ENCODE measurements around the gene SMPD4.
"Not testable (repeated sequence)": the region's sequence is repeated elsewhere in the genome, so short reads cannot be mapped to it uniquely, and the experiment has no call there.

SMPD4 gene

DNA sequence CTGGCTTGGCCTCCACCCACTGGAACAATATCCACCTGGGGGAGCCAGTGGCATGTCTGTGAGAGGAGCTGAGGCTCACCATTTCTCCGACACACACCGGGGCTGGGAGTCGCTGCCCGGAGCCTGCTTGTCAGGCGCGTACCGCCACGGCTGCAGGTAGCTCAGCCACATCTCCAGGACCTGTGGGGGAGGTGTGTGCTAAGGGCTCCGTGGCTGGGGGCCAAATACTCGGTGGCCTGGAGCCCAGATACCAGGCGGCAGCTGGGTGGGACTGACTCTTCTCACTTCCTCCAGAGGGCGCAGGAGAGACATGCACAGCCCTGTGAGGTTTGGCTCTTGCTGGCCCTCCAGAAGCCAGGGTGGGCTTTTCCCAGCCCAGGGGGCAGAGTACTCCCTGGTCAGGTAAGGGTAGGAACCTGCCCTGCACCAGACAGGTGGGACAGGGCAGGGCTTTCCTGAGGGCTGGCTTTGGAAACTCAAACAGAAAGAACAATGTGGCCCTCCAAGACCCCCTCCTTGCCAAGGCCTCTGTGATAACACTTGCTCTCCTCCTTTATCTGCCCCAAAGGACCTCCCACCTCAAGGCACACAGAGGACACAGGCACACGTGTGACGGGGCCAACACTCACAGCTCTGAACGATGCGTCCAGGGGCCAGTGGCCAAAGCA is 25.3 kb downstream of the SMPD4 start:
- peak; percentile 19 to 23 (median 22) for DNase-seq

DNA sequence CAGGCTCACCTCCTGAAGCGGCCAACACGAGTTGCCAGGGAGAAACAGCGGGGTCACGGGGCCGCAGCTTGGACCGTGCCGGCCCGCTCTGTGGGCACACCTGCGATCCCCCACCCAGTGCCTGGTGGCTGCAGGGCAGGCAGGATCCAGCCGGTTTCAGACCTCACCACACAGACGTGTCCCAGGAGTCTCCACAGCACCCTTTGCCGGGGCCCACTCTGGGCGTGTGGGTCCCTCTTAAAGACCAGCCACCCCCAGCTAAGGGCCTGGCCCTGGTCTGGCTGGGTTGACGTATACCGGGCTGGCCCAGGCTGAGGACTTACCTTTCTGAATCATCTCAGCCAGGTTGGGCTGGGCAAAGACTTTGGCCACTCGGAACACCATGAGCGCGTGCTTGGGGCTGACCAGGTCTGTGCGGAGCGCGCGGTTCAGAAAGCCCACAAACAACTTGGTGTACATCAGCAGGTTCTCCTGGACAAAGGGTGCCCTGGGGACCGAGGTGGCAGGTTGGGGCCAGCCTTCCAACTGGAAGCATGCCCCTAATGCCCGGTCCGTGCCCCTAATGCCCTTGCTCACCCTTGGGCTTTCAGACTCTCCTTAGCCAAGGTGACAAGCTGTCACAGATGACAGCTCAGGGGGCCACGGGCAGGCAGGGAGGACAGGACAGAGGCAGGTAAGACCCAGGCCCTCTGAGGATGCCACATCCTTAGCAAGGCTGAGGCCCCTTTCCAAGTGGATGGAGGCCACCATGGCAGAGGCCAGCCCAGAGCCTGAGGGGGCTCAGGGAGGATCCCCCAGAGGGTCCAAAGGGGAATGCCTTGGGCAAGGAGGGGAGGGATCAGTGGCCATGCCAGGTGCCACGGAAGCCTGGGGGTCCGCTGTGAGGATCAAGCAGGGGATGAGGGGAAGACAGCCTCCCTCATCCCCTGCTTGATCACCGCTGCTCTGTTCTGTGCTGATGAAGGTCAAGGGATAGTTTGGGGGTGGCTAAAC is 26.3 kb downstream of the SMPD4 start:
- no peak for DNase-seq

DNA sequence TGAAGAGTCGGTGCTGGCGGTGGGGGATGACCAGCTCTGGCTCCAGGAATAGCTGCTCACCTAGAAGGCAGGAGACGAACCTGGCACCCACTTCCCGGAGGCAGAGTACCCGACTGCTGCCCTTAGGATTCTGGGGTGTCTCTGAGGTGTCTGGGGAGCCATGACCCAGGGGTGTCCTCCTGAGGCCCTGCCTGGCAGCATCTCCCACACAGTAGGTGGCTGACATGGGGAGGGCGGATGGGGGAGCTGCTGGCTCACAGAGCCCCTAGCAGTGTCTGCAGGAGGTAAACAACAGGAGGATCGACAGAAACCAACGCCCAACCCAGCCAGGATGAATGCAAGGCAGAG is 27.0 kb downstream of the SMPD4 start:
- not testable (repeated sequence) for DNase-seq

DNA sequence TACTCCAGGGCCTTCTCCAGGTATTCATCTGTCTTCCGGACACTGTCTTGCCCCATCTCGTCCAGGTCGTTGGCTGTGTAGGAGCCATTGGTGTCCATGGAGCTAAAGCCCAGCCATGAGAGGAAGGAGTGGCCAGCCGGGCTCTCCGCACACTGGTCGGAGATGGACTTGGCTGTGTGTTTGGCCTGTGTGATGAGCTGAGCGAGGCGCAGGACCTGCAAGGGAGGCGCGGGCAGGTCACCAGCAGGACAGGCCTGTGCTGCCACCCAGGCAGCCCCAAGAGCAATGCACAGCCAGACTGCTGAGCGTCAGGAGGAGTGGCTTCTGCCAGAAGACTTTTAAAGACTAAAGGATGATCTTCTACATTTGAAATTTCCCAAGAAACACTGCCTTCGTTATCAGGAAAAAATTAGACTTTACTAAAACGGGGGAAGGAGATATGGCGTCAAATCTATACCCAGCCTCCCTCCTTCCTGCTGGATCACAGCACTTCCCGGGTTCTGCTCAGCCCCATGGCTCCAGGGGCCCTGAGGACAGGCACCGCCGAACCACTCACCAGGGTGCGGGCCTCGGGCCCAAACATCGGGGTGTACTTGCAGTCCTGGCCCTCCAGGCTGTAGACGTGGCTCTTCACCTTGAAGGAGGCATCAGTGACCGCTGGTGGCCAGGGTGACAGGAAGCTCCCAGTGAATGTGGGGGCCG is 27.5 kb downstream of the SMPD4 start:
- DNase-seq: not testable (repeated sequence)

DNA sequence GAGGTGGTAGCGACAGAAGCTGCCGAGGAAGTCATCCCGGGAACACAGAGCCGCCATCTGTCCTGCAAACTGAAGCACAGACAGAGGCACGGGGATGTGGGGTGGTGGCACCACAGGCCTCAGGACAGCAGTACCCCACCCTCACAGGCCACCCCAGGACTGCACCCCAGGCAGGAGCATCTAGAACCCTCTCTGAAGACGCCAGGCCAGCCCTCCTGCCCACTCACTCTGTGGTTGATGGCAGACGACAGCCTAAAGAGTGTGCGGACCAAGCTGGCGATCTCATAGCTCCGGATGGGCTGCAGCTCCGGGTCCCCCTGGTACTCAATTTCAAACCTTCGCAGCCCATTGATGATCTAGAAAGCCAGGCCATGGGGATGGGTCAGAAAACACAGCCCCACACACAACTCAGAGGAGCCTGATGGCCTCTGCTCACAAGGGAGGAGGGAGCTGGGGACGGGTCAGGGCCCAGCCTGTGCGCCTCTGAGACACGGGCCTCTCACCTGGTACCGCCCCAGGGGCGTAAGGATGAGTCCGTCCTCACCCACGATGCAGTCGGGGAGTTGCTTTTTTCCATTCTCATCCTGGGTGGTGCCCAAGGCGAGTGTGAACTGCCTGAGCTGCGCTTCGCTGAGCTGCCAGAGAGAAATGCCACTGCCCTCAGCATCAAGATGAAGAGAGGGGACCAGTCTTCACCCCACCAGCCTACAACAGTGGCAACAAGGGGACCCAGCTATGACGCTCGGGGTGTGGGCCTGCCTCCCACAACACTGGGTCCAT is 28.4 kb downstream of the SMPD4 start:
- no peak for DNase-seq

DNA sequence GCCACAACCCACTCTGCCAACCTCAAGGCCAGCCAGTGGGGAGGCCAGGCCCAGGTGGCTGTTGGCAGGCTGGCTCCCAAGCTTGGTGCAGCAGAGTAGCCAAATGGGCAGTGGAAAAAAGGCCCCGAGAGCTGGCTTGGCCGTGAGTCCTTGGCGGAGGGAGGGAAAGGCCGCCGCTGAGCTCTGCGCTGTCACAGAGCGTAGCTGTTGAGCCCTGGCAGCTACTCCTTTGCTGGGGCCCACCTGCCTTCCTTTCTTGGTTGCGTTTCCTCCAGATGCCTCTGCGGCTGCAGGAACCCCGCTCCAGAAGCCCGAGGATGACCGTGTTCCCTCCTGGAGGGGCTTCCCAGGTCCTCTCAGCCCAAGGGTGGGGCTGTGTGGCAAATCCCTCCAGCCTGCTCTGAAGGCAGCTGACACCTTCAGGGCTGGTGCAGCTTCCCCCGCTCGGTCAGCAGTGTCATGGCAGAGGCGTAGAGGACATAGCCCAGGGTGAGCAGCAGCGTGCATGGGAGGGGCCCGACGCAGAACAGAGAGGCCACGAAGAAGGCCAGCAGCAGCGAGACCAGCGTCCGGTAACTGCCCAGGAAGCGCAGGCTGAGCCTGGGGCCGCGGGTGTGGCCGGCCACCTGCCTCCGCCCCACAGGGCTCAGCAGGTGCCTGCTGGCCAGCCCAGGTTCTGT is 29.1 kb downstream of the SMPD4 start:
- DNase-seq: not testable (repeated sequence)

DNA sequence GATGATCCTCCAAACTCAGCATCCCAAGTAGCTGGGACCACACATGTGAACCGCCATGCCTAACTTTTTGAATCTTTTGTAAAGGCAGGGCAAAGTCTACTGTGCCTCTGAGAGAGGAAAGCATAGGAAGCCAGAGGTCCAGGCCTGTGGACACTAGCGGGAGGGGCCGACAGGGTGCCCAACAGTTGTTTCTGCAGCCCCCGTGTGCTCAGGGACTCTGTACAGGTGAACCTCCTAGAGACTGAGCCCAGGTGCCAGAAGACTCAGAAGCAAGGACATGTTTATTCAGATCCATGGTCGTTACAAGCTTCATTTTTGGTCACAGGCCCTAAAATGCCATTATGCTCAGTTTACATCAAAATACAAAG is 30.3 kb downstream of the SMPD4 start:
- DNase-seq: not testable (repeated sequence)

DNA sequence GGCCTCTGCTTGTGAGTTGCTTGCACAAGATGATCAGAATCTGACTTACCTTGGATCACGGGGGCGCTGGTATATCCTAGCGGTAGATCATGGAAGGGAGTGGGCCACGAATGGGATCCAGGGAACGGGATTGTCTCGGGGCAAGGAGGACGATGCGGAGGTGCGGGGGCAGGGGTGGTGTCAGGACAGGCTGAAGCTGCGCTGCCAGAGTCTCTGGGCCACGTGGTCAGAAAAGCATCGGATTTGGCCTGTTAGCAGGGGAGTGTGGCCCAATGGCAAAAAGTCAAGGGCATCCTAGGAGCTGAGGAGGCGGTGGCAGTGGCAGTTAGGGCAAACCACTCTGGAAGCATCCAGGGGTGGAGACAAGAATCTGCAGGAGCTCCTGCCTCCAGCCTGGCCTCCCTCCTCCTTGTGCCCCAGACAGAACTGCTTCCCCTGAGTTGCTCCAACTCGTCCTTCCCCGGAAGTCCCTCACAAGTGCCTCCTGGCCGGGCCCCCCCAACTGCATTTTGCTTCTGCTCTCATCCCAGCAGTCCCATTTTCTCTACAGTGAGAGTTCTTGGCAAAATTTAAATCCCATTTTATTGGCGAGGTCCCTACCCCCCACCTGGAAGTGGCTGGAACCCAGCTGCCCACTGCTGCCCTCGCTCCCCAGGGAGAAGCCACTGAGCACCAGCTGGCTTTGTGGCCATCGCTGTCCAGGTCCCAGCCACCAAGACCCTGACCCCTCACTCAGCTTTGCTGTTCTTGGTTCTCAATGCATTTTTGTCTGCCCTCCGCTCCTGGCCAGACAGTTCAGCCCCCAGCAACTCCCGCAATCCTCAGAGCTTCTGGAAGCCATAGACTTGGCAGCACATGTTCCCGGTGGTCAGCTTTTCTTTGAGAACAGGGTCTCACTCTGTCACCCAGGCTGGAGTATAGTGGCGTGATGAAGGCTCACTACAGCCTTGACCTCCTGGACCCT is 30.9 kb downstream of the SMPD4 start:
- no peak for DNase-seq

DNA sequence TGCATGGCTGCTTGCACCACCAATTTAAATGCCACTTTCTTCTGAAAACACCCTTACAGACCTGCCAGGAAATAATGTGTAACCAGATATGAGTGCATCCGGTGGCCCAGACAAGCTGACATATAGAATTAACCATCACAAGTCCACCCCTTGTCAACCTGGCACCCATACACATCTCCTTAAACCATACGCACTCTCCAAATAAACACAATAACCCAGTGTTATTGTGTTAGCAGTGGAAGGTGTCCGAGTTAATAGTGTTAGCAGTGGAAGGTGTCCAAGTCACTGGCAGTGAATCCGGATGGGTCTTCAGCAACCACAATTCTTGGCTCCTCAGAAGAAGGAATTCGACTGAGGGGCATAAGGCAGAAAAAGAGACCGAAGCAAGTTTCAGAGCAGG is 32.9 kb downstream of the SMPD4 start:
- DNase-seq: not testable (repeated sequence)

DNA sequence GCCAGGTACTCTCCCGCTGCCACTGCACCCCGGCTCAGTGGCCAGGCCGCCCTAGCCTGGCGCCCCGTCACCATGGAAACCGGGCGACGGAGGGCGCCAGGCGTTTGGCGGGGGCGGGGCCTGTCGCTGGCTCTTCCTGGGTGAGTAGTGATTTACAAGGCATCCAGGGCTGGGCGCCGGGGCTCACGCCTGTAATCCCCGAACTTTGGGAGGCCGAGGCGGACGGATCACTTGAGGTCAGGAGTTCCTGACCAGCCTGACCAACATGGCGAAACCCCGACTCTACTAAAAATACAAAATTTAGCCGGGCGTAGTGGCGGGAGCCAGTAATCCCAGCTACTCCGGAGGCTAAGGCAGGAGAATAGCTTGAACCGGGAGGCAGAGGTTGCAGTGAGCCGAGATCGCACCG is 36.4 kb downstream of the SMPD4 start, which contains the start of gene CCDC74B:
Gene CCDC74B, minus strand, starts transcription at position 107 of the 409 bp plus-strand sequence. CDS start 116 bp downstream, outside the sequence.
- peak; percentile 28 to 62 (median 42) for DNase-seq

DNA sequence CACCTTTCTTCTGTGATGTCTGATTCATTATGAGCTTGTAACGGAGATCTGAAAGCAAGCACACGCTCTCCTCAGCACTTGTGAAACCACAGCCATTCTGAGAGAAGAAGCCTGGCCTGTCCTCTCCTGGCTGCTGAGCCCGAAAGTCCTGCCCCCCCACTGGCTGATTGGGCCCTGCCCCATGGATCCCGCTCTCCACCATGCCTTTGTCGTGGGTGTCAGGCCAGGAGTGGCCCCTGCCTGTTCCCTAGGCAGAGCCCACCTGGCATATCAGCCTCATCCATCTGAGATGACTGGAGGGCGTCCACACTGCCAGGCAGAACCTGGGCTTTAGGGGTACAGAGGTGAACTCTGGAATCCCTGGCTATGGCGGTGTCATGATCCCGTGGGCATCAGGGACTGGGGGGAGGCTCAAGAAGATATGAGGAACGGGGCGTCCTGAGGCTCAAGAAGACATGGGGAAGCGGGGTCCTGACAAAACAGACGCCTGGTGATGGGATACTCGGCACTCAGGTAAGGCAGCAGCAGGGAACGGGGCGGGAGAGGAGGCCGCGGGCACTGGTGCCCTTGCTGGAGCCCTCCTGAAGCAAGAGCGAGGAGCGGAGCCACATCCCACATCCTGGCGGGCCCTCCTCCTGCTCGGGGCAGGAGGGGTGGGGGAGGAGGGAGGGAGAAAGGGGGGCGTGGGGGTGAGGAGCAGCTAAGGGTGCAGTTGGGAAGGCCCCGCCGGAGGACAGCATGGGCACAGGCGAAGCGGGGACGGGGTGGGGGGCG is 37.9 kb downstream of the SMPD4 start:
- not testable (repeated sequence) for DNase-seq

DNA sequence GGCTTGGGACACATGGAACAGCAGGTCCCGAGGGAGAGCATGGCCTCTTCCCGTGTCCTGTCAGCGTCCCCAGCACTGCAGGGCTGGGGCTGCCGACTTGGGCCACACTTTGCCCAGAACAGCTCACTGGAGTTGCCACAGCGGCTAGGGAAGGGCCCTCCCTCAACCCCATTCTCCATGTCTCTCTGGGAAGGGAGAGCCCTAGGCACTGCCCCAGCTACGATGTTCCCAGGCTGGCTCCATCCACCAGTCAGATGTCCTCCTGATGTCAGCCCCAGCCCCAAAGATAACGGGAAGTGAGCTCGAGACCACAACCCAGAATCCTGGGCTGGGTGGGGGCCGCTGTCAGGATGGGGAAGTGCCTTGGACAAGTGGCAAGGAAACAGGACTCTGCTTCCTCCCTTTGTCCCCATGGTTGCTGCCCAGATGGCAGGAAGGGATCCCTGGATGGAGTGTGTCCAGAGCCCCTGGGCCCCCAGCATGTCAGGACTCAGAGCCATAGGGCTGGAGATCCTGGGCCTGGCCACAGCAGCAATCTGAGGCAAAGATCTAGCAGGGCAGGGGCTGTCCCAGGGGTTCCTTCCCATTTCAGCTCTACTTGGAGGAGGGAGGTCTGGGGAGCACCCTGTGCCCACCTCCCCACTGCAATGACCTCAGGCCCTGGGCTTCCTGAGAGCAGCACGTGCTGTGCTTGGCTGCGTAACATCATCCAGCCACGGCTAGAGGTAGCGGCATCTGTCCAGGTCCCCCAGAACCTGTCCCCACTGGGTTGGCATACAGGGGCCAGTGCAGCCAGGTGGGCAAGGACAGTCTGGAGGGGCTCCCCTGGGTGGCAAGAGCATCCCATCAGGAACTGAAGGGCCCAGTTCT is 38.8 kb downstream of the SMPD4 start:
- DNase-seq: not testable (repeated sequence)

DNA sequence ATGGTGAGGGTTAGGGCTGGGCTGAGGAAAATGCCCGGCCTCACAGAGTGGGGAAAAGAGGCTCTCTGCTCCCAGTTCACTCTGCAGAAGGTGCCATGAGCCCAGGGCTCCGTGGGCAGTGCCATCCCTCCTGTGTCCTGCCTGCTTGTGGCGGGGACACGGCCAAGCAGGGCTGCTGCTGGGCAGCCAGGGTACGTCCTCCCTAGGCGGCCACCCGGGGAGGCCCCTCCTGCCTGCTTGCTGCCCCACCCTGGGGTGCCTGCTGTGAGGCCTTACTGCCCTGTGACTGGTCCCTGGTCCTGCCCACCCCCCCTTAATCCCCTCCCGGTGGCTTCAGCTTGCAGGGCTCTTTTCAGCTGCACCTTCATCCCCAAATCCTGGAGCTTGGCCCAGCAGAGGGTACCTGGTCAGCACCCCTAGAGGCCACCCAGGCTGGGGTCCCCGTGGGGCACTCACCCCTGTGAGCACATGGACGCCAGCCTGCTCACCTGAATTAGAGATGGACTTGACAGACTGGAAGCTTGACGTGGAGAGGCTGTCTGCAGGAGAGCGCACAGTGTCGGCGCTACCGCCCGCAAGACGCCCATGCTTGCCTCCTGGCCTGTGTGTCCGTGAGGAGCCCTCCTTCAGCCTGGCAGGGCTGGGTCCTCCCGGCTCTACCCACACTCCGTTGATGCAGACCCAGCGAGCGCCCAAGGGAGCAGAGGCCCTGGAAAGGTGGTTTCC is 39.6 kb downstream of the SMPD4 start:
- not testable (repeated sequence) for DNase-seq

DNA sequence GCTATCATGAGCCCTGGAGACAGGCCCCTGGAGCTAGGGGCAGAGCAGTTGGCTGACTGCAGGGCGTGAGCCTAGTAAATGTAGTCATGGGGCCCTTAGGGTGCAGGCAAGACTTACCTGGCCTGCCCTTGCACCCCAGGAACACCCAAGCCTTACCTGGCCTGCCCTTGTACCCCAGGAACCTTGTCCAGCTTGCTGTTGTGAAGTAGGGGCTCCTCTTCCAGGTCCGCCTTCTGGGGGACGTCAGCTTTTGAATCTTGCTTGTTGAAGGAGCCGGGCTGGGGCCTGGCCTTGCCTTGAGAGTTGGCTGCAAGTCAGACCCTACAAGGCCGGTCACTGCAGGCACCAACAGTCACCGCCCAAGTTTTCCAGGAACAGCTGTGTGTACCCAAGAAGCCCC is 40.4 kb downstream of the SMPD4 start:
- not testable (repeated sequence) for DNase-seq

DNA sequence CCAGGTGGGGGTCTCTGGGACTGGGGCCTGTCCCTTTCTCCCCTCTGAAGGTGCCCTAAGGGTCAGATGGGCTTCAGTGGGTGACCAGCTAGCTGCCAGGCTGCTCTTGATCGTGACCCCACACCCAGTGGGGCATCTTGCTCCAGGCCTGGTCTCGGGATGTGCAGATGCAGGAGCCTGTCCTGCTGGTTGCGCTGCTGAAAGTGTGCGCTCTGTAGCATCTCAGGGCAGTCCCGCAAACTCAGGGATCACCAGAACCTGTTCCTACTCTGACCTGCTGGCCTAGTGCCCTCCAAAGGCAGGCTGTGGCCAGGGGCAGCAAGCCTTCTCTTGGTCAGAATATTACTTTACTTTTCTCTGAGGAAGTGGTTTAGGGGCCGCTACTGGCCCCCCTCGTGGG is 40.9 kb downstream of the SMPD4 start:
- not testable (repeated sequence) for DNase-seq

DNA sequence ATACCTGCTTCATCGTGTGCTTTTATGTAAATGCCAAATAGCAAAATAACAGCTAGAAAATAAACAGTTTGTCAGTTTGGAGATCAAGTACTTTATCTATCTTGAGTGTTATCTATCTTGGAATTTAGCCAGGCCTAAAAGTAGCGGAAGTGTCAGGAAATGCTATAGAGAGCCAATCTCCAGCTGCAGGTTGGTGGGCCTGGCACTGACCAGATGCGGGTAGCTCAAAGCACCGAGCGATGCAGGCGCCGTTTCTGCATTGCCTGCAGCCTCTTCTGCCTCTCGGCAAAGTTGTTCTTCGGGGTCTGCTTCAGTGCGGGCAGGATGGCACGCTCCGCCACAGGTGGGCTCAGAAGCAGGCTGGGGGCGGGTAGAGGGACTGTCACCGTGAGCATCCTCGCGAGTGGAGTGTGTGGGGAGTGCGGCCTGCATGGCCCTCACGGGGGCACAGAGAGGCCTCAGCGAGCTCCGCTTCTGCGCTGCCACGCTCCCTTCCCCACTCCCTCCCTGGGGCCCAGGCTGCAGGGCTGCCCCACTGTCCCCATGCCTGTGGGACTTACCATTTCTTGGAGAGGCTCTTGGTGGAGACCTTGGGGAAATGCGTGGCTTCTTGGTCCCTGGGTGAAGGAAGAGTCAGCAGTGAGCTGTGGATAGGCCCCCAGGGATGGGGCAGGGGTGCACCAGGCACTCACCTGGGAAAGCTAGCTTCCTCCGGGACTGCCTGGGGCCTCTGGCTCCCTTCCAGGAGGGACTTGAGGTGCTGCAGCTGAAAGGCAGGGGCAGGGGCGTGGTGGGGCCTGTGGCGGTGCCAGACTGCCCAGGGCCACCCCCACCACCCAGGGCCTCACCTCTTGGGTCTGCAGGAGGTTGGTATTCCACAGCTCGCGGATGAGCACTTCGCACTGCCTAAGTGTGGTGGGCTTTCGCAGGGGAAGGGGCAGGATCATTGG is 41.8 kb downstream of the SMPD4 start:
- not testable (repeated sequence) for DNase-seq

DNA sequence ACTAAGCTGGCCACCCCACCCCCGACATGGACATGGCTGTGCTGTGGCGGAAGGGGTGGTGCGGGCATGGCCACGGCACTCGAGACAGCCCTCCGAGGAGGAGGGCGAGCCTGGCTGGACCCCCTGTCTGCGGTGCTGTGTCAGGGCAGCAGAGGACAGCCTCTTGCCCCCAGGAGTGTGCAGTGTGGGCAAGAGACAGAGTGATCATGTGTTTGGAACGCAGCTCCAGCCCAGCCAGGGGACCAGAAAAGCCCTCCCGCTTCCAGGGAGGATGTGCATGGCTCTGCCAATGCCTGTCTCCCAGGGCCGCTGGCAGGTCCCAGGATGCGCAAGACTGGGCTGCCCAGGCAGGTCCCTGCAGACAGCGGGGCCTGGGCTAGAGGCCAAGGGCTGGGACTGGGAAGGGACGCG is 42.6 kb downstream of the SMPD4 start:
- not testable (repeated sequence) for DNase-seq

All from suppressor macrophage treated with lipopolysaccharide for 1 hour (primary cell).